GM18502 (cell line): ENCODE measurements around the gene MEGF11.

Experiments used
- ATAC-seq: cut with Tn5 transposase; IDR thresholded peaks from one replicate; pipeline ENCODE4 v1.9.1; 2021; ENCODE audit warnings: mild to moderate bottlenecking; ENCODE audit not compliant: unreplicated experiment, poor library complexity

MEGF11 gene

GRCh38 chr15:65856821-65857455 lies 396.6 kb downstream of the MEGF11 start:
- no peak for ATAC-seq

GRCh38 chr15:65851981-65852380 lies 401.6 kb downstream of the MEGF11 start:
- no peak for ATAC-seq

GRCh38 chr15:65847989-65848388 lies 405.6 kb downstream of the MEGF11 start:
- ATAC-seq: no peak

GRCh38 chr15:65845826-65846519 lies 407.6 kb downstream of the MEGF11 start:
- ATAC-seq: no peak
